SIG-M5 (cell line): ENCODE measurements around the gene C19orf12.

ENCODE experiments used
- DNase-seq: peaks from one replicate; lab custom pipeline; 2025; lab: John Stamatoyannopoulos, UW

The C19orf12 gene

GRCh38 chr19:29663861-29664752 lies 51.0 kb downstream of the C19orf12 start:
- DNase-seq: no peak

- DNase-seq: no peak
Observed at GRCh38 chr19:29662604-29663404, 52.3 kb downstream of the C19orf12 start.

GRCh38 chr19:29662278-29662603 lies 52.8 kb downstream of the C19orf12 start:
- no peak for DNase-seq

GRCh38 chr19:29660835-29661234 lies 54.2 kb downstream of the C19orf12 start:
- no peak for DNase-seq

- DNase-seq: no peak
Observed at GRCh38 chr19:29658221-29658991, 56.7 kb downstream of the C19orf12 start.

GRCh38 chr19:29655648-29656335 lies 59.3 kb downstream of the C19orf12 start:
- DNase-seq: no peak

GRCh38 chr19:29653398-29653797 lies 61.7 kb downstream of the C19orf12 start:
- DNase-seq: no peak

- no peak for DNase-seq
Observed at GRCh38 chr19:29651622-29652394, 63.3 kb downstream of the C19orf12 start.

GRCh38 chr19:29650772-29651387 lies 64.2 kb downstream of the C19orf12 start:
- DNase-seq: no peak
